H1 (cell line): ENCODE results near the gene DNASE1L1. TPM values are rescaled to one million over a fixed set of nuclear protein-coding genes. Genes with fewer than 3 reads are reported as not detected.

ENCODE experiments used
- CTCF ChIA-PET: fragments of 300-600 bp; sonication (Branson Sonifier 250); formaldehyde crosslinking; loops from one replicate; lab custom pipeline; 2021; ENCODE audit not compliant: partially characterized antibody; lab: Charles Lee
- POLR2A ChIA-PET: fragments of 300-600 bp; sonication (Branson Sonifier 250); formaldehyde crosslinking; loops from one replicate; lab custom pipeline; 2021; ENCODE audit warnings: inconsistent platforms; ENCODE audit not compliant: partially characterized antibody; lab: Charles Lee
- DNase-seq, 2 experiments: peaks; one replicate each; pipeline versions ENCODE4 v3.0.0 to v3.0.0-alpha.2; 2010 to 2022; ENCODE audit warnings: low spot score in 2 of 2, low read depth in 1 of 2, mixed read lengths in 1 of 2
- FAIRE-seq: peaks from 2 replicates; lab custom pipeline; 2011; peaks lifted over from hg19 to GRCh38; lab: Jason Lieb, UNC
- H2AFZ ChIP-seq: 2 replicates; pipeline ENCODE4 v1.8.1; 2012; ENCODE audit warnings: low read length, inconsistent platforms
- H2AK5ac ChIP-seq: 2 replicates; pipeline ENCODE4 v1.6.1; 2013; ENCODE audit warnings: low read depth, low read length
- H2BK120ac ChIP-seq: replicated peaks from 2 replicates; pipeline ENCODE3; 2013; ENCODE audit warnings: low read depth, low read length, inconsistent platforms
- H2BK12ac ChIP-seq: 2 replicates; pipeline ENCODE4 v1.6.1; 2013; ENCODE audit warnings: low read depth, low read length
- H2BK15ac ChIP-seq: 2 replicates; pipeline ENCODE4 v1.6.1; 2013; ENCODE audit warnings: low read length
- H2BK20ac ChIP-seq: 2 replicates; pipeline ENCODE4 v1.6.1; 2013; ENCODE audit warnings: low read length
- H2BK5ac ChIP-seq: 2 replicates; pipeline ENCODE4 v1.6.1; 2013; ENCODE audit warnings: low read depth, low read length
- H3K14ac ChIP-seq: 2 replicates; pipeline ENCODE4 v1.6.1; 2013; ENCODE audit warnings: inconsistent platforms; ENCODE audit not compliant: insufficient read length
- H3K18ac ChIP-seq: 2 replicates; pipeline ENCODE4 v1.6.1; 2013; ENCODE audit warnings: low read length; ENCODE audit errors: extremely low read depth
- H3K23ac ChIP-seq: 2 replicates; pipeline ENCODE4 v1.6.1; 2013; ENCODE audit warnings: inconsistent platforms; ENCODE audit not compliant: insufficient read length
- H3K23me2 ChIP-seq: 2 replicates; pipeline ENCODE4 v1.6.1; 2013; ENCODE audit warnings: low read depth, low read length
- H3K27ac ChIP-seq: 2 replicates; pipeline ENCODE4 v1.6.1; 2011; ENCODE audit warnings: low read depth, low read length, inconsistent platforms
- H3K27me3 ChIP-seq, 4 experiments: replicated peaks in 1 of 4; 1 replicate in 1 of 4; 2 replicates in 3 of 4; pipeline versions ENCODE4 v1.6.1 to v1.8.1; 2011 to 2013; ENCODE audit warnings: low read length in 3 of 4, mild to moderate bottlenecking in 3 of 4, inconsistent platforms in 2 of 4, mixed read lengths in 2 of 4, moderate library complexity in 1 of 4; ENCODE audit not compliant: control insufficient read depth in 3 of 4, insufficient read depth in 3 of 4; ENCODE audit errors: extremely low read depth in 1 of 4
- H3K36me3 ChIP-seq, 4 experiments: 2 replicates each; pipeline versions ENCODE4 v1.6.1 to v1.8.1; 2011 to 2013; ENCODE audit warnings: mild to moderate bottlenecking in 4 of 4, low read length in 3 of 4, moderate library complexity in 2 of 4, control low read depth in 1 of 4, inconsistent platforms in 1 of 4; ENCODE audit not compliant: insufficient read depth in 4 of 4, control insufficient read depth in 2 of 4
- H3K4ac ChIP-seq: replicated peaks from 2 replicates; pipeline ENCODE3; 2013; ENCODE audit warnings: low read length, low read depth, mixed read lengths, inconsistent platforms; ENCODE audit not compliant: insufficient read length
- H3K4me1 ChIP-seq, 4 experiments: replicated peaks in 1 of 4; 1 replicate in 1 of 4; 2 replicates in 3 of 4; pipeline versions ENCODE4 v1.6.1 to v1.8.1; 2011 to 2013; ENCODE audit warnings: low read length in 3 of 4, inconsistent platforms in 2 of 4, mixed read lengths in 1 of 4; ENCODE audit not compliant: insufficient read depth in 4 of 4, control insufficient read depth in 3 of 4
- H3K4me2 ChIP-seq, 2 experiments: 2 replicates each; pipeline versions ENCODE4 v1.6.1 to v1.8.1; 2011 to 2013; ENCODE audit warnings: low read depth in 2 of 2, low read length in 2 of 2, control low read depth in 1 of 2, inconsistent platforms in 1 of 2, mild to moderate bottlenecking in 1 of 2; ENCODE audit not compliant: insufficient read depth in 1 of 2
- H3K4me3 ChIP-seq, 4 experiments: fragments of 200-600, 300-600 bp in 1 of 4; sonication (generic), shearing (Covaris generic), sonication (Bioruptor Twin) in 1 of 4; 2 replicates each; pipeline versions ENCODE4 v1.5.1 to v1.8.1; 2011 to 2016; ENCODE audit warnings: low read length in 4 of 4, low read depth in 3 of 4, control low read depth in 2 of 4, inconsistent platforms in 2 of 4, mild to moderate bottlenecking in 2 of 4, mixed read lengths in 1 of 4, moderate library complexity in 1 of 4; ENCODE audit not compliant: insufficient read depth in 2 of 4; ENCODE audit errors: extremely low read depth in 1 of 4
- H3K56ac ChIP-seq: replicated peaks from 2 replicates; pipeline ENCODE3; 2013; ENCODE audit warnings: low read depth, mild to moderate bottlenecking, mixed read lengths, low read length, inconsistent platforms; ENCODE audit not compliant: insufficient read length
- H3K79me1 ChIP-seq: 2 replicates; pipeline ENCODE4 v1.6.1; 2013; ENCODE audit warnings: low read depth, low read length, control low read depth
- H3K79me2 ChIP-seq, 2 experiments: 2 replicates each; pipeline versions ENCODE4 v1.6.1 to v1.8.1; 2012 to 2013; ENCODE audit warnings: low read length in 2 of 2, mild to moderate bottlenecking in 2 of 2, inconsistent platforms in 1 of 2; ENCODE audit not compliant: insufficient read depth in 2 of 2, control insufficient read depth in 1 of 2
- H3K9ac ChIP-seq, 4 experiments: replicated peaks in 1 of 4; 1 replicate in 1 of 4; 2 replicates in 3 of 4; pipeline versions ENCODE4 v1.6.1 to v1.8.1; 2011 to 2013; ENCODE audit warnings: low read depth in 3 of 4, low read length in 3 of 4, control low read depth in 2 of 4, mild to moderate bottlenecking in 2 of 4, moderate library complexity in 2 of 4, inconsistent platforms in 1 of 4; ENCODE audit errors: extremely low read depth in 1 of 4
- H3K9me3 ChIP-seq, 2 experiments: 2 replicates each; pipeline versions ENCODE4 v1.6.1 to v1.8.1; 2012 to 2013; ENCODE audit warnings: mild to moderate bottlenecking in 2 of 2, moderate library complexity in 2 of 2, control low read depth in 1 of 2, inconsistent platforms in 1 of 2, low read depth in 1 of 2, low read length in 1 of 2, mixed read lengths in 1 of 2; ENCODE audit not compliant: insufficient read depth in 2 of 2
- H4K20me1 ChIP-seq, 2 experiments: replicated peaks in 1 of 2; 2 replicates each; pipeline versions ENCODE3 to v1.8.1; 2011 to 2013; ENCODE audit warnings: inconsistent platforms in 2 of 2, low read length in 2 of 2, mild to moderate bottlenecking in 1 of 2; ENCODE audit not compliant: insufficient read depth in 2 of 2, control insufficient read depth in 1 of 2
- H4K5ac ChIP-seq: 2 replicates; pipeline ENCODE4 v1.6.1; 2013; ENCODE audit warnings: low read length, low read depth, mixed read lengths, inconsistent platforms; ENCODE audit not compliant: insufficient read length
- H4K8ac ChIP-seq: 2 replicates; pipeline ENCODE4 v1.8.0; 2013; ENCODE audit warnings: mild to moderate bottlenecking, moderate library complexity, low read length, inconsistent platforms; ENCODE audit not compliant: insufficient read depth; ENCODE audit errors: extremely low read depth
- H4K91ac ChIP-seq: replicated peaks from 2 replicates; pipeline ENCODE3; 2013; ENCODE audit warnings: low read length, mixed read lengths, inconsistent platforms; ENCODE audit not compliant: insufficient read length
- CHD2 ChIP-seq: IDR thresholded peaks from 2 replicates; pipeline ENCODE4 v1.6.1; 2012; ENCODE audit warnings: low read length, improper control_type of control experiment
- PHF8 ChIP-seq: fragments of 200-600 bp; sonication (generic); conservative IDR thresholded peaks from 2 replicates; pipeline ENCODE4 v1.7.1; 2012; ENCODE audit warnings: low read depth, mild to moderate bottlenecking, inconsistent platforms, low read length, moderate library complexity
- TAF1 ChIP-seq: IDR thresholded peaks from 2 replicates; pipeline ENCODE4 v1.6.1; 2011; ENCODE audit warnings: mild to moderate bottlenecking, low read depth, low read length
- YY1 ChIP-seq: IDR thresholded peaks from 2 replicates; pipeline ENCODE4 v1.6.1; 2011; ENCODE audit warnings: low read depth, mild to moderate bottlenecking, low read length
- WGBS, 2 experiments: shearing (Covaris generic) in 1 of 2; methylation state at CpG; one replicate each; pipeline versions ENCODE4 v1.1.6 to v1.1.7; 2013 to 2015; ENCODE audit warnings: low lambda C conversion rate in 2 of 2, mixed read lengths in 2 of 2, inconsistent platforms in 1 of 2, low coverage in 1 of 2, missing lambda C conversion rate in 1 of 2; ENCODE audit not compliant: insufficient replicate concordance in 2 of 2, insufficient coverage in 1 of 2, insufficient read length in 1 of 2; ENCODE audit errors: extremely low coverage in 1 of 2, missing lambda C conversion rate in 1 of 2; 5-methylcytosine and 5-hydroxymethylcytosine counted together
- polyA plus RNA-seq, 7 experiments: library from polyadenylated mRNA; depleted of rRNA in 3 of 7; stranded (reverse) in 5 of 7; unstranded in 2 of 7; fragments of >200 nt in 5 of 7; fragments of 200-250 nt in 2 of 7; gene quantifications; 1 replicate in 5 of 7; 2 replicates in 1 of 7; 4 replicates in 1 of 7; pipeline versions ENCODE4 v1.2.1 to v1.2.3, GENCODE V29; 2011 to 2013; ENCODE audit warnings: missing spikeins in 2 of 7, mixed read lengths in 2 of 7
- total RNA-seq: library from RNA; stranded (reverse); fragmentation: NEBNext Ultra II Directional; extraction: Animal tissue kit (Norgen Biotek cat#: 25700); gene quantifications from 2 replicates; pipeline ENCODE4 v1.2.1, GENCODE V29; 2021

Gene DNASE1L1
- total and polyA plus RNA-seq, 2 of the 8 experiments (the other 6 are each of a cell fraction or from before 2014, with no cell fraction given): 8.7 to 30.0 TPM

GRCh38 chrX:154436983-154437752 is 28.1 kb upstream of the DNASE1L1 start, which contains the start of gene GDI1:
Gene GDI1 (plus strand): TSS chrX:154437154. CDS start chrX:154437255, 101 bp downstream.
- peak within 1 kb of the TSS; percentile 67; the same call in 1 of the 2 replicates for H3K27ac ChIP-seq
- H3K27me3 ChIP-seq: no peaks in the 10 kb centered on the region
- no peak within 1 kb of the TSS for H4K91ac ChIP-seq
- no peak for FAIRE-seq
- TF ChIP-seq TAF1 (peak; percentile 50; the same call in 1 of the 2 replicates), CHD2 (0 out of 2 replicates have a peak, but pooled peaks have one; percentile 34), PHF8 (no peak), YY1 (peak; percentile 85)
- H3K36me3 ChIP-seq: peaks cover 0 to 32% (median 16%) of the 10 kb centered on the region in 4 experiments; a peak in 6 of 8 replicates
- no peak within 1 kb of the TSS for H3K14ac ChIP-seq
- peaks cover 2% of the 10 kb centered on the region; the same call in 1 of the 2 replicates for H3K23me2 ChIP-seq
- WGBS, 2 experiments: 3% methylated on average over 12 of the region's 93 CpGs; no CpG with 5 or more reads in 1 of the 2 experiments
- H3K9ac ChIP-seq: peak within 1 kb of the TSS; percentile 29 to 69 (median 59)
- H3K23ac ChIP-seq: no peak within 1 kb of the TSS
- H3K18ac ChIP-seq: peak within 1 kb of the TSS; percentile 62; the same call in 1 of the 2 replicates
- ChIA-PET POLR2A (interaction anchor here (1.0 to 2.6 kb wide), 2 partner anchors 12 to 90 kb away, joined by 3 to 9 read pairs; no protein-coding TSS in a partner anchor), CTCF (no interaction called here)
- peak within 1 kb of the TSS; percentile 68 to 89 for H3K4me2 ChIP-seq
- peaks cover 0 to 13% of the 10 kb centered on the region in 2 experiments for H4K20me1 ChIP-seq
- no peak within 1 kb of the TSS for H2BK12ac ChIP-seq
- DNase-seq: peak in 1 of 2 experiments; percentile 56
- no peaks in the 10 kb centered on the region for H3K9me3 ChIP-seq
- H3K56ac ChIP-seq: no peak within 1 kb of the TSS
- peaks cover 0 to 6% (median 4%) of the 10 kb centered on the region in 4 experiments; a peak in 6 of 7 replicates for H3K4me1 ChIP-seq
- no peak within 1 kb of the TSS for H2BK5ac ChIP-seq
- no peak within 1 kb of the TSS for H2BK20ac ChIP-seq
- no peak within 1 kb of the TSS for H2BK120ac ChIP-seq
- no peak within 1 kb of the TSS for H2AK5ac ChIP-seq
- no peak within 1 kb of the TSS for H2AFZ ChIP-seq
- H2BK15ac ChIP-seq: no peak within 1 kb of the TSS
- peaks cover 0 to 17% of the 10 kb centered on the region in 2 experiments; a peak in 2 of 4 replicates for H3K79me2 ChIP-seq
- peak within 1 kb of the TSS; percentile 76 for H4K5ac ChIP-seq
- H3K79me1 ChIP-seq: no peaks in the 10 kb centered on the region
- H3K4ac ChIP-seq: no peak within 1 kb of the TSS
- peak within 1 kb of the TSS; percentile 56 to 86 (median 66) for H3K4me3 ChIP-seq
- peak within 1 kb of the TSS; percentile 51; the same call in 1 of the 2 replicates for H4K8ac ChIP-seq
